Measurements from ENCODE around the gene SYNGAP1. TPM values are rescaled to one million over a fixed set of nuclear protein-coding genes. Genes with fewer than 3 reads are reported as not detected.

Gene SYNGAP1
- total RNA-seq, 3 donors from 2014 or later = 6.1 to 12.5 (median 10.7) TPM

DNA sequence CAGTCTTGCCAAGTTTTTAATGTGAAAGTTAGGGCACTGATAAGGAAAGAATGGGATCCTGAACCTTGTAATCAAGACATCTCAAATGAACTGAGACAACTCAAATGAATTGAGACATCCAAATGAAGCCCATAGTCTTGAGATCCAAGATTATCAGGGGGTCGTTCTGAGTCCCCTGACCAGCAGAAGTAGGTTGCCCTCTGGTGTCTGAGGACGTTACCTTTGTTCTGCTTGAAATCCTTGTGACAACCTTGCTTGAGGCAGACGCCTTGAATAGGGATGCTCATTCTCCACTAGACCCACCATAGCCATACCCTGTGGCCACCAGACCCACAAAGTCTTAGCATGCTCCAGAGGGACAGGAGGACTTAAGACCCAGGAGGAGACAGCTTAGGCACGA is 72.2 kb downstream of the SYNGAP1 start:
- TF ChIP-seq POLR2AphosphoS5 (IDR thresholded peaks at IDR 0.05) (no peak), POLR2A (IDR thresholded peaks at IDR 0.05) (no peak)
- TF ChIP-seq, protein P1, sequence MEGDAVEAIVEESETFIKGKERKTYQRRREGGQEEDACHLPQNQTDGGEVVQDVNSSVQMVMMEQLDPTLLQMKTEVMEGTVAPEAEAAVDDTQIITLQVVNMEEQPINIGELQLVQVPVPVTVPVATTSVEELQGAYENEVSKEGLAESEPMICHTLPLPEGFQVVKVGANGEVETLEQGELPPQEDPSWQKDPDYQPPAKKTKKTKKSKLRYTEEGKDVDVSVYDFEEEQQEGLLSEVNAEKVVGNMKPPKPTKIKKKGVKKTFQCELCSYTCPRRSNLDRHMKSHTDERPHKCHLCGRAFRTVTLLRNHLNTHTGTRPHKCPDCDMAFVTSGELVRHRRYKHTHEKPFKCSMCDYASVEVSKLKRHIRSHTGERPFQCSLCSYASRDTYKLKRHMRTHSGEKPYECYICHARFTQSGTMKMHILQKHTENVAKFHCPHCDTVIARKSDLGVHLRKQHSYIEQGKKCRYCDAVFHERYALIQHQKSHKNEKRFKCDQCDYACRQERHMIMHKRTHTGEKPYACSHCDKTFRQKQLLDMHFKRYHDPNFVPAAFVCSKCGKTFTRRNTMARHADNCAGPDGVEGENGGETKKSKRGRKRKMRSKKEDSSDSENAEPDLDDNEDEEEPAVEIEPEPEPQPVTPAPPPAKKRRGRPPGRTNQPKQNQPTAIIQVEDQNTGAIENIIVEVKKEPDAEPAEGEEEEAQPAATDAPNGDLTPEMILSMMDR (IDR thresholded peaks at IDR 0.05) = no peak
- no peaks in the 10 kb centered on the region for H3K36me3 ChIP-seq
- no peaks in the 10 kb centered on the region for H3K27me3 ChIP-seq
- H3K27ac ChIP-seq = no peak overlapping the region
- H3K4me3 ChIP-seq = no peak overlapping the region
- DNase-seq (ENCODE audit: low spot score in 2 of 2) = no peak
- intact Hi-C loops (cut with DNase I; ENCODE audit: low total_unique reads) = no loop called here
- no peaks in the 10 kb centered on the region for H3K4me1 ChIP-seq
- no peaks in the 10 kb centered on the region for H3K9me3 ChIP-seq

DNA sequence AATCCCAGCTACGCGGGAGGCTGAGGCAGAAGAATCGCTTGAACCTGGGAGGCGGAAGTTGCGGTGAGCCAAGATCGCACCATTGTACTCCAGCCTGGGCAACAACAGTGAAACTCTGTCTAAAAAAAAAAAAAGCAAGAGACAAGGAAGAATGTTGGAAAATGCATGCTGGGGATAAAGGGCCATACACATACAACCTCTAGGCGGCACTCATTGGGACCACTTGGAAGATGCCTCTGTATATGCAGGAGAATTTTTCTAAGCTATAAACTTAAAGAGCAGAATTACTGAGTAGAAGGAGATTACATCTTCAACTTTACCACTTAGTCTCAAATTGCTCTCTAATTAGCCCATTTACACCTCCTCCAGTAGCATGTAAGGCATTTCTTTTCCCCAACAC is 77.3 kb downstream of the SYNGAP1 start:
- Histone ChIP-seq H3K27ac (no peak overlapping the region), H3K36me3 (no peaks in the 10 kb centered on the region), H3K27me3 (no peaks in the 10 kb centered on the region), H3K9me3 (no peaks in the 10 kb centered on the region), H3K4me3 (no peak overlapping the region), H3K4me1 (no peaks in the 10 kb centered on the region)
- TF ChIP-seq POLR2A (IDR thresholded peaks at IDR 0.05) (no peak), POLR2AphosphoS5 (IDR thresholded peaks at IDR 0.05) (no peak)
- TF ChIP-seq, protein P1 (IDR thresholded peaks at IDR 0.05) = no peak
- intact Hi-C loops (cut with DNase I; ENCODE audit: low total_unique reads) = no loop called here
- DNase-seq (ENCODE audit: low spot score in 2 of 2) = no peak

DNA sequence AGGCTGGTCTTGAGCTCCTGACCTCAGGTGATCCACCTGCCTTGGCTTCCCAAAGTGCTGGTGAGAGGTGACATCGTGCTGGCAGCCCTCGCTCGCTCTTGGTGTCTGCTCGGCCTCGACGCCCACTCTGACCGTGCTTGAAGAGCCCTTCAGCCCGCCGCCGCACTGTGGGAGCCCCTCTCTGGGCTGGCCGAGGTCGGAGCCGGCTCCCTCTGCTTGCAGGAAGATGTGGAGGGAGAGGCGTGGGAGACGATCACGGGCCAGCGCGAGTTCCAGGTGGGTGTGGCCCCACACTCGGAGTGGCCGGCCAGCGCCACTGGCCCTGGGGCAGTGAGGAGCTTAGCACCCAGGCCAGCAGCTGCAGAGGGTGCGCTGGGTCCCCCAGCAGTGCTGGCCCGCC is 82.6 kb downstream of the SYNGAP1 start:
- intact Hi-C loops (cut with DNase I; ENCODE audit: low total_unique reads) = no loop called here

DNA sequence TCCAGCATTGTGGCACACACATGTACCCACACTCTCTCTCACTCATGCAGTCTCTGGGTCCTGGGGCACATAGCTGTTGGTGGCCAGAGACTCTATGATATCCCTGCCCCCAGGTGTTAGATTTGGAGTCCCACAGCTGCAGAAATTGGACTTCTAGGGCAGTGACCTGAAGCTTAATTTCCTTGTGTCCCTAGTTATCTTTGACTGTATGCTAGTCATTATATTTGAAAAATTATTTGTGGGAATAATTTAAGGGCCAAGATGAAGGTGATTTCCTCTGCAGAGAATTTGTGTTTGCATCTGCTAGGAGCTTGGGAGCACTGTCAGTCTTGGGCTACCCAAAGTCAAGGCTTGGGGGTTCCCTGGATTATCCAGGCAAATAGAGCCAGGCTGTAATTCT is 84.6 kb downstream of the SYNGAP1 start:
- H3K9me3 ChIP-seq = no peaks in the 10 kb centered on the region
- H3K27me3 ChIP-seq = no peaks in the 10 kb centered on the region
- DNase-seq (ENCODE audit: low spot score in 2 of 2) = no peak
- H3K27ac ChIP-seq = no peak overlapping the region
- H3K4me1 ChIP-seq = no peaks in the 10 kb centered on the region
- intact Hi-C loops (cut with DNase I; ENCODE audit: low total_unique reads) = no loop called here
- H3K4me3 ChIP-seq = no peak overlapping the region
- H3K36me3 ChIP-seq = no peaks in the 10 kb centered on the region
- TF ChIP-seq POLR2AphosphoS5 (IDR thresholded peaks at IDR 0.05) (no peak), POLR2A (IDR thresholded peaks at IDR 0.05) (no peak)
- TF ChIP-seq, protein P1 (IDR thresholded peaks at IDR 0.05) = no peak

More for the DNA sequence above, 82.6 kb downstream of the SYNGAP1 start:
- no peaks in the 10 kb centered on the region for H3K9me3 ChIP-seq
- no peak for DNase-seq (ENCODE audit: low spot score in 2 of 2)
- H3K4me3 ChIP-seq = no peak overlapping the region
- H3K27me3 ChIP-seq = no peaks in the 10 kb centered on the region
- H3K27ac ChIP-seq = no peak overlapping the region
- H3K36me3 ChIP-seq = no peaks in the 10 kb centered on the region
- no peaks in the 10 kb centered on the region for H3K4me1 ChIP-seq
- no peak for TF ChIP-seq POLR2AphosphoS5 (IDR thresholded peaks at IDR 0.05)
- TF ChIP-seq POLR2A (IDR thresholded peaks at IDR 0.05) = no peak

Other genes with a start within 250 kb of the SYNGAP1 start
- gene COL11A2, start 227.6 kb upstream of the SYNGAP1 start, total RNA-seq = 1 to 10 TPM in 1 of 3 donors, under 1 TPM in 2; 0.32 to 1.0 (median 0.98) TPM
- gene RXRB, start 219.4 kb upstream of the SYNGAP1 start, total RNA-seq = 10 to 100 TPM; 27.4 to 39.1 (median 27.5) TPM
- gene SLC39A7, start 219.2 kb upstream of the SYNGAP1 start, total RNA-seq = 10 to 100 TPM; 55.0 to 79.3 (median 74.1) TPM
- gene HSD17B8, start 215.4 kb upstream of the SYNGAP1 start, total RNA-seq = 10 to 100 TPM; 17.0 to 33.8 (median 18.4) TPM
- 10 to 100 TPM; 11.8 to 20.6 (median 19.5) TPM for gene RING1, start 211.6 kb upstream of the SYNGAP1 start, total RNA-seq
- 10 to 100 TPM; 29.4 to 55.6 (median 44.2) TPM for gene VPS52, start 148.2 kb upstream of the SYNGAP1 start, total RNA-seq
- gene RPS18, start 148.0 kb upstream of the SYNGAP1 start, total RNA-seq = 1,000 to 10,000 TPM; 3,121 to 5,317 (median 4,287) TPM
- 10 to 100 TPM in 2 of 3 donors, 1 to 10 TPM in 1; 8.2 to 15.0 (median 11.1) TPM for gene B3GALT4, start 142.9 kb upstream of the SYNGAP1 start, total RNA-seq
- gene WDR46, start 130.8 kb upstream of the SYNGAP1 start, total RNA-seq = 10 to 100 TPM; 48.2 to 75.1 (median 58.8) TPM
- 10 to 100 TPM; 23.3 to 28.6 (median 26.9) TPM for gene PFDN6, start 130.5 kb upstream of the SYNGAP1 start, total RNA-seq
- gene RGL2, start 121.1 kb upstream of the SYNGAP1 start, total RNA-seq = 100 to 1,000 TPM in 2 of 3 donors, 10 to 100 TPM in 1; 38.9 to 151 (median 103) TPM
- 10 to 100 TPM; 38.6 to 67.8 (median 43.6) TPM for gene TAPBP, start 106.0 kb upstream of the SYNGAP1 start, total RNA-seq
- gene ZBTB22, start 102.3 kb upstream of the SYNGAP1 start, total RNA-seq = 10 to 100 TPM; 12.6 to 27.2 (median 18.7) TPM
- gene DAXX, start 97.1 kb upstream of the SYNGAP1 start, total RNA-seq = 10 to 100 TPM; 39.0 to 56.3 (median 39.8) TPM
- 1 to 10 TPM; 2.0 to 3.8 (median 3.2) TPM for gene KIFC1, start 28.2 kb upstream of the SYNGAP1 start, total RNA-seq
- 10 to 100 TPM; 72.8 to 82.8 (median 77.3) TPM for gene PHF1, start 9.1 kb upstream of the SYNGAP1 start, total RNA-seq
- gene CUTA, start 2.0 kb upstream of the SYNGAP1 start, total RNA-seq = 100 to 1,000 TPM in 2 of 3 donors, 10 to 100 TPM in 1; 81.3 to 123 (median 111) TPM
- 1 to 10 TPM; 1.9 to 5.1 (median 3.6) TPM for gene ZBTB9, start 34.5 kb downstream of the SYNGAP1 start, total RNA-seq
- gene BAK1, start 160.2 kb downstream of the SYNGAP1 start, total RNA-seq = 10 to 100 TPM in 1 of 3 donors, 1 to 10 TPM in 2; 6.7 to 11.1 (median 7.0) TPM
- 10 to 100 TPM; 18.4 to 40.0 (median 27.7) TPM for gene ITPR3, start 201.3 kb downstream of the SYNGAP1 start, total RNA-seq

Measured in breast epithelium (tissue), 4 donors.